Measurements from ENCODE around the gene ITPRID1.

Gene ITPRID1

GRCh38 chr7:31512166-31512565 lies 1.7 kb upstream of the ITPRID1 start:
- TF ChIP-seq NFIC (IDR thresholded peaks at IDR 0.05) = no peak
- no peak for TF ChIP-seq EGR1 (IDR thresholded peaks at IDR 0.05)

GRCh38 chr7:31516680-31517502 lies 3.0 kb downstream of the ITPRID1 start:
- TF ChIP-seq TAF1 (IDR thresholded peaks at IDR 0.05; ENCODE audit: low read depth) (no peak), EGR1 (IDR thresholded peaks at IDR 0.05) (no peak), ZBTB7A (IDR thresholded peaks at IDR 0.05; ENCODE audit: low read depth) (no peak), TCF12 (IDR thresholded peaks at IDR 0.05; ENCODE audit: low read depth) (no peak), MAX (IDR thresholded peaks at IDR 0.05) (no peak), EP300 (IDR thresholded peaks at IDR 0.05; ENCODE audit: borderline replicate concordance) (no peak), YY1 (IDR thresholded peaks at IDR 0.05; ENCODE audit: low read depth) (no peak), FOXM1 (IDR thresholded peaks at IDR 0.05; ENCODE audit: borderline replicate concordance, low read depth) (no peak), REST (IDR thresholded peaks at IDR 0.05; ENCODE audit: low read depth) (no peak)

GRCh38 chr7:31517513-31517912 lies 3.6 kb downstream of the ITPRID1 start:
- TF ChIP-seq TEAD4 (IDR thresholded peaks at IDR 0.05) (no peak), TAF1 (IDR thresholded peaks at IDR 0.05; ENCODE audit: low read depth) (no peak), YY1 (IDR thresholded peaks at IDR 0.05; ENCODE audit: low read depth) (no peak), CEBPB (IDR thresholded peaks at IDR 0.05) (no peak), REST (IDR thresholded peaks at IDR 0.05; ENCODE audit: low read depth) (no peak), CREB1 (IDR thresholded peaks at IDR 0.05; ENCODE audit: low read depth) (no peak), USF1 (IDR thresholded peaks at IDR 0.05) (no peak), RAD21 (IDR thresholded peaks at IDR 0.05; ENCODE audit: low read depth) (no peak)

- TF ChIP-seq FOXM1 (IDR thresholded peaks at IDR 0.05; ENCODE audit: borderline replicate concordance, low read depth) = no peak
- no peak for TF ChIP-seq EP300 (IDR thresholded peaks at IDR 0.05; ENCODE audit: borderline replicate concordance)
- TF ChIP-seq CREB1 (IDR thresholded peaks at IDR 0.05; ENCODE audit: low read depth) = no peak
- no peak for TF ChIP-seq EGR1 (IDR thresholded peaks at IDR 0.05)
- no peak for TF ChIP-seq CEBPB (IDR thresholded peaks at IDR 0.05)
- TF ChIP-seq TAF1 (IDR thresholded peaks at IDR 0.05; ENCODE audit: low read depth) = no peak
- TF ChIP-seq NFIC (IDR thresholded peaks at IDR 0.05) = no peak
- TF ChIP-seq TCF12 (IDR thresholded peaks at IDR 0.05; ENCODE audit: low read depth) = no peak
- TF ChIP-seq ZBTB7A (IDR thresholded peaks at IDR 0.05; ENCODE audit: low read depth) = no peak
- TF ChIP-seq MAX (IDR thresholded peaks at IDR 0.05) = no peak
- TF ChIP-seq REST (IDR thresholded peaks at IDR 0.05; ENCODE audit: low read depth) = no peak
Observed at GRCh38 chr7:31518766-31519165, 4.9 kb downstream of the ITPRID1 start.

GRCh38 chr7:31521336-31522010 lies 7.6 kb downstream of the ITPRID1 start:
- no peak for TF ChIP-seq USF1 (IDR thresholded peaks at IDR 0.05)
- no peak for TF ChIP-seq YY1 (IDR thresholded peaks at IDR 0.05; ENCODE audit: low read depth)
- no peak for TF ChIP-seq TAF1 (IDR thresholded peaks at IDR 0.05; ENCODE audit: low read depth)
- no peak for TF ChIP-seq REST (IDR thresholded peaks at IDR 0.05; ENCODE audit: low read depth)
